ENCODE results near the gene NRG3.
"Not testable (repeated sequence)": the region's sequence is repeated elsewhere in the genome, so short reads cannot be mapped to it uniquely, and the experiment has no call there.

Gene NRG3

GRCh38 chr10:82678451-82678850, 803.5 kb downstream of the NRG3 start:
- DNase-seq (ENCODE audit: low read depth in 3 of 3), result not testable (repeated sequence)

- no peak for DNase-seq (ENCODE audit: low read depth in 3 of 3)
Observed at GRCh38 chr10:82680608-82681007, 805.6 kb downstream of the NRG3 start.

- DNase-seq (ENCODE audit: low read depth in 3 of 3), result no peak
Observed at GRCh38 chr10:82683945-82684344, 809.0 kb downstream of the NRG3 start.

GRCh38 chr10:82685087-82685486, 810.1 kb downstream of the NRG3 start:
- no peak for DNase-seq (ENCODE audit: low read depth in 3 of 3)

GRCh38 chr10:82691211-82691610, 816.2 kb downstream of the NRG3 start:
- DNase-seq (ENCODE audit: low read depth in 3 of 3), result no peak

GRCh38 chr10:82692458-82692857, 817.5 kb downstream of the NRG3 start:
- DNase-seq (ENCODE audit: low read depth in 3 of 3), result no peak

GRCh38 chr10:82721831-82722230, 846.8 kb downstream of the NRG3 start:
- no peak for DNase-seq (ENCODE audit: low read depth in 3 of 3)

- DNase-seq (ENCODE audit: low read depth in 3 of 3), result no peak
Observed at GRCh38 chr10:82722273-82722672, 847.3 kb downstream of the NRG3 start.

- no peak for DNase-seq (ENCODE audit: low read depth in 3 of 3)
Observed at GRCh38 chr10:82736305-82736704, 861.3 kb downstream of the NRG3 start.

GRCh38 chr10:82737549-82737948, 862.6 kb downstream of the NRG3 start:
- DNase-seq (ENCODE audit: low read depth in 3 of 3), result no peak

- no peak for DNase-seq (ENCODE audit: low read depth in 3 of 3)
Observed at GRCh38 chr10:82738592-82738991, 863.6 kb downstream of the NRG3 start.

GRCh38 chr10:82742478-82742877, 867.5 kb downstream of the NRG3 start:
- no peak for DNase-seq (ENCODE audit: low read depth in 3 of 3)

- no peak for DNase-seq (ENCODE audit: low read depth in 3 of 3)
Observed at GRCh38 chr10:82742898-82743297, 867.9 kb downstream of the NRG3 start.

- no peak for DNase-seq (ENCODE audit: low read depth in 3 of 3)
Observed at GRCh38 chr10:82750538-82750937, 875.5 kb downstream of the NRG3 start.

GRCh38 chr10:82757397-82757796, 882.4 kb downstream of the NRG3 start:
- DNase-seq (ENCODE audit: low read depth in 3 of 3), result no peak

- DNase-seq (ENCODE audit: low read depth in 3 of 3), result no peak
Observed at GRCh38 chr10:82757901-82758300, 882.9 kb downstream of the NRG3 start.

- DNase-seq (ENCODE audit: low read depth in 3 of 3), result no peak
Observed at GRCh38 chr10:82759050-82759449, 884.1 kb downstream of the NRG3 start.

- DNase-seq (ENCODE audit: low read depth in 3 of 3), result no peak
Observed at GRCh38 chr10:82762641-82763040, 887.6 kb downstream of the NRG3 start.

- DNase-seq (ENCODE audit: low read depth in 3 of 3), result no peak
Observed at GRCh38 chr10:82768040-82768439, 893.0 kb downstream of the NRG3 start.

GRCh38 chr10:82778908-82779307, 903.9 kb downstream of the NRG3 start:
- DNase-seq (ENCODE audit: low read depth in 3 of 3), result no peak

GRCh38 chr10:82796510-82796909, 921.5 kb downstream of the NRG3 start:
- DNase-seq (ENCODE audit: low read depth in 3 of 3), result no peak

GRCh38 chr10:82801289-82801688, 926.3 kb downstream of the NRG3 start:
- DNase-seq (ENCODE audit: low read depth in 3 of 3), result no peak

GRCh38 chr10:82811621-82812020, 936.6 kb downstream of the NRG3 start:
- no peak for DNase-seq (ENCODE audit: low read depth in 3 of 3)

- no peak for DNase-seq (ENCODE audit: low read depth in 3 of 3)
Observed at GRCh38 chr10:82813856-82814255, 938.9 kb downstream of the NRG3 start.

GRCh38 chr10:82814635-82815034, 939.6 kb downstream of the NRG3 start:
- no peak for DNase-seq (ENCODE audit: low read depth in 3 of 3)

Data from stimulated activated CD4-positive, alpha-beta T cell treated with anti-CD3 and anti-CD28 coated beads, TNF-alpha, amount 100 ng/mL, for 48 hours (primary cell).